ENCODE results near the gene NAT16.

NAT16 gene

GRCh38 chr7:101168412-101169049, 11.6 kb downstream of the NAT16 start:
- Histone ChIP-seq H3K36me3 (ENCODE audit: control insufficient read depth, insufficient read depth, low read length) (no peaks in the 10 kb centered on the region), H3K4me1 (peaks cover 24% of the 10 kb centered on the region), H2AFZ (no peak overlapping the region), H3K27ac (no peak overlapping the region), H3K9me3 (ENCODE audit: control insufficient read depth, low read length) (no peaks in the 10 kb centered on the region), H3K4me3 (ENCODE audit: low read depth, low read length) (no peak overlapping the region), H3K79me2 (no peaks in the 10 kb centered on the region), H3K27me3 (ENCODE audit: control insufficient read depth, insufficient read depth, low read length) (peaks cover 26% of the 10 kb centered on the region), H3K4me2 (ENCODE audit: low read length) (no peak overlapping the region), H3K9ac (no peak overlapping the region)
- TF ChIP-seq, protein P1, sequence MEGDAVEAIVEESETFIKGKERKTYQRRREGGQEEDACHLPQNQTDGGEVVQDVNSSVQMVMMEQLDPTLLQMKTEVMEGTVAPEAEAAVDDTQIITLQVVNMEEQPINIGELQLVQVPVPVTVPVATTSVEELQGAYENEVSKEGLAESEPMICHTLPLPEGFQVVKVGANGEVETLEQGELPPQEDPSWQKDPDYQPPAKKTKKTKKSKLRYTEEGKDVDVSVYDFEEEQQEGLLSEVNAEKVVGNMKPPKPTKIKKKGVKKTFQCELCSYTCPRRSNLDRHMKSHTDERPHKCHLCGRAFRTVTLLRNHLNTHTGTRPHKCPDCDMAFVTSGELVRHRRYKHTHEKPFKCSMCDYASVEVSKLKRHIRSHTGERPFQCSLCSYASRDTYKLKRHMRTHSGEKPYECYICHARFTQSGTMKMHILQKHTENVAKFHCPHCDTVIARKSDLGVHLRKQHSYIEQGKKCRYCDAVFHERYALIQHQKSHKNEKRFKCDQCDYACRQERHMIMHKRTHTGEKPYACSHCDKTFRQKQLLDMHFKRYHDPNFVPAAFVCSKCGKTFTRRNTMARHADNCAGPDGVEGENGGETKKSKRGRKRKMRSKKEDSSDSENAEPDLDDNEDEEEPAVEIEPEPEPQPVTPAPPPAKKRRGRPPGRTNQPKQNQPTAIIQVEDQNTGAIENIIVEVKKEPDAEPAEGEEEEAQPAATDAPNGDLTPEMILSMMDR (IDR thresholded peaks at IDR 0.05), result no peak

DNA sequence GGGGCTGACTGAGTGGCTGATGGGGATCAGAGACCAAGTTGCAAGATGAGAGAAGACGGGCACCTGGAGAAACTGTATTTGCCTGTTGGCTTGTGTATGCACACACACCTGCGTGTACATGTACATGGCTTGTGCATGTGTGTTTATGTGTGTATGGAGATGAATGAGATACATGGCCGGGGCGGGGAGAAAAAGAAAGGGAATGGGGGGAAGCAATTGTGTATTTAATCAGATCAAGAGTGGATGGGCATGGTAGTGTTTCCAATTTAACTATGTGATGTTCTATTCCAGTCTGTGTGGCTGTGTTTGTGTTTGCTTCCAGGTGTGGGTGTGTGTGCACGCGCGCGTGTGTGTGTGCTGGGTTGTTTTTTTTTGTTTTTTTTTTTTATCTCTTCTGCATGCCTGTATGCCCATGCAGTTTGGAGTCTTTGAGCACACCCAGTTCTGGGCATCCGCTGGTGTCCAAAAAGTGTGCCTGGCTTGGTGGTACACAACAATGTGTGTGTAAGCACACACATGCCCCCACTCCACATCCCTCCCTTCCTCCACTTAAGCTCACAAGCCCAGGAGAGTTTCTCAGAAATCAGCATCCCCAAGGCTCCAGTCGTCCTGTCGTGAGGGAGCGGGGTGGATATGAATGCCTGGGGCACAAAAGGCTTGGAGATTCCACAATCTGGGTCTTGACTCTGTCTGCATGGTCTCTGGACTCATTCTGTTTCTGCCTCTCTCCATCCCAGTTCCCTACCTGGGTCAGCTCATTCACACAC, 12.3 kb downstream of the NAT16 start:
- H3K9ac ChIP-seq, result no peak overlapping the region
- no peaks in the 10 kb centered on the region for H3K9me3 ChIP-seq (ENCODE audit: control insufficient read depth, low read length)
- peaks cover 24% of the 10 kb centered on the region for H3K4me1 ChIP-seq
- no peak overlapping the region for H2AFZ ChIP-seq
- no peak overlapping the region for H3K27ac ChIP-seq
- peaks cover 22% of the 10 kb centered on the region for H3K27me3 ChIP-seq (ENCODE audit: control insufficient read depth, insufficient read depth, low read length)
- no peak overlapping the region for H3K4me2 ChIP-seq (ENCODE audit: low read length)
- H3K79me2 ChIP-seq, result no peaks in the 10 kb centered on the region
- TF ChIP-seq, protein P1 (IDR thresholded peaks at IDR 0.05), result no peak
- no peaks in the 10 kb centered on the region for H3K36me3 ChIP-seq (ENCODE audit: control insufficient read depth, insufficient read depth, low read length)
- H3K4me3 ChIP-seq (ENCODE audit: low read depth, low read length), result no peak overlapping the region

- H2AFZ ChIP-seq, result no peak overlapping the region
- H3K4me2 ChIP-seq (ENCODE audit: low read length), result no peak overlapping the region
- no peaks in the 10 kb centered on the region for H3K36me3 ChIP-seq (ENCODE audit: control insufficient read depth, insufficient read depth, low read length)
- H3K4me3 ChIP-seq (ENCODE audit: low read depth, low read length), result no peak overlapping the region
- TF ChIP-seq, protein P1 (IDR thresholded peaks at IDR 0.05), result no peak
- H3K9ac ChIP-seq, result no peak overlapping the region
- peaks cover 15% of the 10 kb centered on the region for H3K27me3 ChIP-seq (ENCODE audit: control insufficient read depth, insufficient read depth, low read length)
- peaks cover 17% of the 10 kb centered on the region for H3K4me1 ChIP-seq
- H3K27ac ChIP-seq, result no peak overlapping the region
- H3K79me2 ChIP-seq, result no peaks in the 10 kb centered on the region
- H3K9me3 ChIP-seq (ENCODE audit: control insufficient read depth, low read length), result no peaks in the 10 kb centered on the region
These were observed 13.0 kb downstream of the NAT16 start for GRCh38 chr7:101166909-101167644.

GRCh38 chr7:101166648-101166908, 13.5 kb downstream of the NAT16 start:
- Histone ChIP-seq H3K9ac (no peak overlapping the region), H3K27me3 (ENCODE audit: control insufficient read depth, insufficient read depth, low read length) (peaks cover 10% of the 10 kb centered on the region), H3K4me3 (ENCODE audit: low read depth, low read length) (no peak overlapping the region), H3K4me2 (ENCODE audit: low read length) (no peak overlapping the region), H3K36me3 (ENCODE audit: control insufficient read depth, insufficient read depth, low read length) (no peaks in the 10 kb centered on the region), H3K79me2 (no peaks in the 10 kb centered on the region), H3K27ac (no peak overlapping the region), H3K4me1 (peaks cover 15% of the 10 kb centered on the region), H2AFZ (no peak overlapping the region), H3K9me3 (ENCODE audit: control insufficient read depth, low read length) (no peaks in the 10 kb centered on the region)
- TF ChIP-seq, protein P1 (IDR thresholded peaks at IDR 0.05), result no peak

All from parathyroid adenoma (tissue), 2 donors.